PC-9 (cell line): ENCODE data around the gene IQSEC1. TPM values are rescaled to one million over a fixed set of nuclear protein-coding genes. Genes with fewer than 3 reads are reported as not detected.

ENCODE experiments used
- BruUV-seq: library from RNA; stranded (reverse); fragments of 400-500 nt; replicated peaks from 2 replicates; lab custom pipeline; 2021; lab: Mats Ljungman, UMichigan
- CTCF ChIA-PET: fragments of 300-600 bp; sonication (Branson Sonifier 250); formaldehyde crosslinking; loops from one replicate; lab custom pipeline; 2022; ENCODE audit warnings: antibody characterized with exemption; lab: Charles Lee
- POLR2A ChIA-PET: fragments of 300-600 bp; sonication (Branson Sonifier 250); formaldehyde crosslinking; loops from one replicate; lab custom pipeline; 2022; ENCODE audit warnings: antibody characterized with exemption; ENCODE audit not compliant: unreplicated experiment; lab: Charles Lee
- DNase-seq, 2 experiments: peaks; one replicate each; pipeline versions ENCODE4 v3.0.0 to v3.0.0-alpha.2; 2015 to 2022; ENCODE audit warnings: mixed read lengths in 1 of 2
- H2AFZ ChIP-seq: fragments of 200-600 bp; sonication (generic); 2 replicates; pipeline ENCODE4 v1.8.1; 2017; ENCODE audit warnings: antibody characterized with exemption
- H3F3A ChIP-seq: fragments of 200-600 bp; sonication (generic); 2 replicates; pipeline ENCODE4 v1.8.1; 2017; ENCODE audit warnings: antibody characterized with exemption, mild to moderate bottlenecking, low read depth; ENCODE audit not compliant: insufficient read depth
- H3K27ac ChIP-seq: fragments of 200-600 bp; sonication (generic); 2 replicates; pipeline ENCODE4 v1.6.1; 2016; ENCODE audit warnings: mixed run types
- H3K27me3 ChIP-seq: fragments of 200-600 bp; sonication (generic); 2 replicates; pipeline ENCODE4 v1.6.1; 2016; ENCODE audit warnings: low read depth, mixed run types; ENCODE audit not compliant: insufficient read depth
- H3K36me3 ChIP-seq: fragments of 200-600 bp; sonication (generic); 2 replicates; pipeline ENCODE4 v1.6.1; 2016; ENCODE audit warnings: low read depth, mixed run types
- H3K4me1 ChIP-seq: fragments of 200-600 bp; sonication (generic); replicated peaks from 2 replicates; pipeline ENCODE4 v1.6.1; 2016; ENCODE audit warnings: mixed run types; ENCODE audit not compliant: insufficient read depth
- H3K4me2 ChIP-seq: fragments of 200-600 bp; sonication (generic); 2 replicates; pipeline ENCODE4 v1.6.1; 2017; ENCODE audit warnings: mixed run types
- H3K4me3 ChIP-seq: fragments of 200-600 bp; sonication (generic); 2 replicates; pipeline ENCODE4 v1.6.1; 2016; ENCODE audit warnings: mixed run types
- H3K79me2 ChIP-seq: fragments of 200-600 bp; sonication (generic); 2 replicates; pipeline ENCODE4 v1.6.1; 2017; ENCODE audit warnings: low read depth, mixed run types
- H3K9me2 ChIP-seq: fragments of 200-600 bp; sonication (generic); 2 replicates; pipeline ENCODE4 v1.8.1; 2017; ENCODE audit warnings: mild to moderate bottlenecking; ENCODE audit not compliant: insufficient read depth
- H3K9me3 ChIP-seq: fragments of 200-600 bp; sonication (generic); 2 replicates; pipeline ENCODE4 v1.8.1; 2016; ENCODE audit warnings: low read depth; ENCODE audit not compliant: insufficient read depth
- H4K20me1 ChIP-seq: fragments of 200-600 bp; sonication (generic); 2 replicates; pipeline ENCODE4 v1.8.1; 2017; ENCODE audit not compliant: insufficient read depth
- EZH2 ChIP-seq: fragments of 200-600 bp; sonication (generic); IDR thresholded peaks from 2 replicates; pipeline ENCODE4 v1.8.0; 2017; ENCODE audit warnings: antibody characterized with exemption, low read depth
- intact Hi-C: fragments of 100-400 bp; cut with micrococcal nuclease; formaldehyde crosslinking; loops from one replicate; pipeline ENCODE4 v1.10.0; 2022; ENCODE audit not compliant: unreplicated experiment
- total RNA-seq: library from RNA; stranded (reverse); gene quantifications from 2 replicates; pipeline ENCODE4 v1.2.3, GENCODE V29; 2021
- TF ChIP-seq, protein P1 (sequence below): fragments of 200-600 bp; sonication (generic); conservative IDR thresholded peaks from 2 replicates; pipeline ENCODE4 v1.6.1; 2017; ENCODE audit warnings: mixed run types, antibody characterized with exemption, mild to moderate bottlenecking, moderate library complexity

Gene IQSEC1
- total RNA-seq, 1 experiment from 2014 or later = 30.7 TPM

DNA sequence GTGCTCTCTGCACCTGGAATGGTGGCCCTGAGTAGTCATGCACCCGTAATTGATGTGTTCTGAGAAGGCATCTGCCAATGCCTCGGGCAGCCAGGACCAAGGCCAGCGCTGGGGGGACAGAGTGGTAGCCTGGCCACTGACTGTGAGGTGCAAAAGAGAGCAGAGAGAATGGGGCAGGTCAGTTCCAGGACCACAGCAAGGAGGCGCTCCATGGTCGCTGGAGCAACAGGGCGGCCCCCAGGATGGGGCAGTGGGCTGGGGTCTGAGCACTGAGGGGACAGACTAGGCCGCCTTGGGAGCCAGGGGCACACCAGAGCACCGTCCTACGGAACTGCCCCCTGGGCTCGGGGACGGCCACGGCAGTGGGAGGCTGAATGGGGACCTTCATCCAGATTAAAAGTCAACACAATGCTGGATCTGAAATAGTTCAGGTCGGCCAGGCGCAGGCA, 48.3 kb upstream of the IQSEC1 start:
- H3K9me2 ChIP-seq = no peaks in the 10 kb centered on the region
- intact Hi-C loops = no loop called here
- no peaks in the 10 kb centered on the region; the same call in 1 of the 2 replicates for H3K4me1 ChIP-seq
- no peaks in the 10 kb centered on the region for H3K27me3 ChIP-seq
- no peaks in the 10 kb centered on the region for H3K79me2 ChIP-seq
- no peak overlapping the region for H3K4me2 ChIP-seq
- no peak overlapping the region for H2AFZ ChIP-seq
- ChIA-PET CTCF (no interaction called here), POLR2A (no interaction called here)
- no peaks in the 10 kb centered on the region for H3K36me3 ChIP-seq
- H3K9me3 ChIP-seq = no peaks in the 10 kb centered on the region
- no peaks in the 10 kb centered on the region for H4K20me1 ChIP-seq
- H3K27ac ChIP-seq = no peak overlapping the region
- DNase-seq = no peak
- no TSS peak for BruUV-seq
- H3F3A ChIP-seq = 0 out of 2 replicates have a peak, but pooled peaks cover 3% of the 10 kb centered on the region
- TF ChIP-seq EZH2 = no peak
- TF ChIP-seq, protein P1, sequence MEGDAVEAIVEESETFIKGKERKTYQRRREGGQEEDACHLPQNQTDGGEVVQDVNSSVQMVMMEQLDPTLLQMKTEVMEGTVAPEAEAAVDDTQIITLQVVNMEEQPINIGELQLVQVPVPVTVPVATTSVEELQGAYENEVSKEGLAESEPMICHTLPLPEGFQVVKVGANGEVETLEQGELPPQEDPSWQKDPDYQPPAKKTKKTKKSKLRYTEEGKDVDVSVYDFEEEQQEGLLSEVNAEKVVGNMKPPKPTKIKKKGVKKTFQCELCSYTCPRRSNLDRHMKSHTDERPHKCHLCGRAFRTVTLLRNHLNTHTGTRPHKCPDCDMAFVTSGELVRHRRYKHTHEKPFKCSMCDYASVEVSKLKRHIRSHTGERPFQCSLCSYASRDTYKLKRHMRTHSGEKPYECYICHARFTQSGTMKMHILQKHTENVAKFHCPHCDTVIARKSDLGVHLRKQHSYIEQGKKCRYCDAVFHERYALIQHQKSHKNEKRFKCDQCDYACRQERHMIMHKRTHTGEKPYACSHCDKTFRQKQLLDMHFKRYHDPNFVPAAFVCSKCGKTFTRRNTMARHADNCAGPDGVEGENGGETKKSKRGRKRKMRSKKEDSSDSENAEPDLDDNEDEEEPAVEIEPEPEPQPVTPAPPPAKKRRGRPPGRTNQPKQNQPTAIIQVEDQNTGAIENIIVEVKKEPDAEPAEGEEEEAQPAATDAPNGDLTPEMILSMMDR = no peak
- H3K4me3 ChIP-seq = no peak overlapping the region

DNA sequence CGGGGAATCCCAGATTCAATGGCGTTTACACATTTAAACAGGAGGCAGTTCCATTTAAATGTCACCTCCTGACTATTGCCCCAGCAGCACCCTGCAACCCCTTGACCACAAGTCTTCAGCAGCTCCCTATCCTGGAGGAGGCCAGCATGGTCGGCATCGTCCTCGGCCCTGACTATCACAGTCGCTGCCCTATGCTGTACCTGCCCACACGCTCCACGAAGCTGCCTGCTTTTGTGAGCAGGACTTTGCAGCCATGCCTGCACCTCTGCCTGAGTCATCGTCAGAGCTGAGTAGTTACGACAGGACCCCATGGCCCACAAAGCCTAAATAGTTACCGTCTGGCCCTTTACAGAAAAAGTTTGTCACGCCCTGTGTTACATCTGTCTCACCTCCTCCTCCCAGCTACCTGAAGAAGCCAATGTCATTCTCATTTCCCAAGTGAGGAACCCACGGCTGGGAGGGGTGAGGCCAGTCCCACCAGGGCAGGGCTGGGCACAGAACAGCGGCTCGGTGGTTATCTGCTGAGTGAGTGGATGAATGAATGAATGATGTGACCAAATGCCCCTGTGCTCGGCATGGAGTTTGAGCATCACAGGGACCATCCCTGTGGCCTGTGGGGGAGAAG, 47.8 kb upstream of the IQSEC1 start:
- intact Hi-C loops = no loop called here
- Histone ChIP-seq H3K4me3 (no peak overlapping the region), H3K27me3 (no peaks in the 10 kb centered on the region), H3K36me3 (no peaks in the 10 kb centered on the region), H3F3A (0 out of 2 replicates have a peak, but pooled peaks cover 3% of the 10 kb centered on the region), H3K9me3 (no peaks in the 10 kb centered on the region), H3K4me2 (no peak overlapping the region), H3K27ac (no peak overlapping the region), H3K9me2 (no peaks in the 10 kb centered on the region), H2AFZ (no peak overlapping the region), H3K4me1 (no peaks in the 10 kb centered on the region; the same call in 1 of the 2 replicates), H4K20me1 (no peaks in the 10 kb centered on the region), H3K79me2 (no peaks in the 10 kb centered on the region)
- ChIA-PET POLR2A (no interaction called here), CTCF (no interaction called here)
- BruUV-seq = no TSS peak
- no peak for TF ChIP-seq EZH2
- TF ChIP-seq, protein P1 = no peak
- DNase-seq = no peak

DNA sequence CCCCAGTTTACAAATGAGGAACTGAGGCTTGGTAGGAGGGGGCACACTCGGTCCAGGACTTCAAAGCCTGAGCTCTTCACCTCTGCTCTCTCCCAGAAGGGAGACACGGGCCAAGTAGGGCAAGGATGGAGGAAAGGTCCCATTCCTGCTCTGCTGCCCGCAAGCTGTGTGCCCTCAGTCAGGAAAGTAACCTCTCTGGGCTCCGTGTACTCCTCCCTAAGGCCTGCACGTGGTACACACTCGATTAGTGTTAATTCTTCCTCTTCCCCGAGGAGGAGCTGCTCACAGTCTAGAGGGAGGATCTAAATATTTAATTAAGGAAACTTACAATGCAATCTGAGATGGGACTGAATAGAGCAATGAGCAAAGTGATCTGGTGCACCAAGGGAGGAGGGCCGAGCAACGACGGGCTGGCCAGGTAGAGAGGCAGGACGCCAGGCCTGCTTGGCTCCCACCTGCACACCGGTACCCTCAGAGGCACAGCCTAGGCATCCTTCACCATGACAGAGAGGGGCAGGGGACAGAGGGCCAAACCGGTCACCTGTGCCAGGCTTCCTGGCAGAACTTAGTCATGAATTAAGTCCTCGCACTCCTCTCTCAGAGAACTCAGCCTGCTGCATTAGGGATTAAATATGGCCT, 47.2 kb upstream of the IQSEC1 start:
- no peaks in the 10 kb centered on the region for H3K79me2 ChIP-seq
- CTCF ChIA-PET = no interaction called here

More for the DNA sequence above, 47.2 kb upstream of the IQSEC1 start:
- H3K4me2 ChIP-seq = no peak overlapping the region
- intact Hi-C loops = no loop called here
- no peak for DNase-seq
- no peak overlapping the region for H3K27ac ChIP-seq
- no peaks in the 10 kb centered on the region for H3K9me3 ChIP-seq
- POLR2A ChIA-PET = no interaction called here
- H3F3A ChIP-seq = 0 out of 2 replicates have a peak, but pooled peaks cover 3% of the 10 kb centered on the region
- BruUV-seq = no TSS peak
- no peaks in the 10 kb centered on the region for H3K27me3 ChIP-seq
- TF ChIP-seq, protein P1 = no peak
- TF ChIP-seq EZH2 = no peak
- no peaks in the 10 kb centered on the region for H3K9me2 ChIP-seq
- H3K4me3 ChIP-seq = no peak overlapping the region
- H3K4me1 ChIP-seq = no peaks in the 10 kb centered on the region; the same call in 1 of the 2 replicates
- H4K20me1 ChIP-seq = no peaks in the 10 kb centered on the region
- no peaks in the 10 kb centered on the region for H3K36me3 ChIP-seq
- H2AFZ ChIP-seq = no peak overlapping the region
